H1 (cell line): ENCODE measurements around the gene PPP2R2C. TPM values are rescaled to one million over a fixed set of nuclear protein-coding genes. Genes with fewer than 3 reads are reported as not detected.

Source experiments
- KDM4A ChIP-seq: IDR thresholded peaks from one replicate; pipeline ENCODE4 v1.7.1; 2012; ENCODE audit warnings: low read depth, mild to moderate bottlenecking, moderate library complexity, low read length, inconsistent platforms; ENCODE audit not compliant: severe bottlenecking
- RXRA ChIP-seq: IDR thresholded peaks from 2 replicates; pipeline ENCODE4 v1.6.1; 2011; ENCODE audit warnings: low read depth, mild to moderate bottlenecking, low read length, moderate library complexity; ENCODE audit not compliant: insufficient read depth
- SUZ12 ChIP-seq: fragments of 200-600 bp; sonication (generic); IDR thresholded peaks from 2 replicates; pipeline ENCODE4 v1.6.1; 2012; ENCODE audit warnings: mild to moderate bottlenecking, inconsistent platforms, low read length, moderate library complexity, mixed read lengths
- polyA plus RNA-seq, 7 experiments: library from polyadenylated mRNA; depleted of rRNA in 3 of 7; stranded (reverse) in 5 of 7; unstranded in 2 of 7; fragments of >200 nt in 5 of 7; fragments of 200-250 nt in 2 of 7; gene quantifications; 1 replicate in 5 of 7; 2 replicates in 1 of 7; 4 replicates in 1 of 7; pipeline versions ENCODE4 v1.2.1 to v1.2.3, GENCODE V29; 2011 to 2013; ENCODE audit warnings: missing spikeins in 2 of 7, mixed read lengths in 2 of 7
- total RNA-seq: library from RNA; stranded (reverse); fragmentation: NEBNext Ultra II Directional; extraction: Animal tissue kit (Norgen Biotek cat#: 25700); gene quantifications from 2 replicates; pipeline ENCODE4 v1.2.1, GENCODE V29; 2021

Gene PPP2R2C
- total and polyA plus RNA-seq, 2 of the 8 experiments (the other 6 are each of a cell fraction or from before 2014, with no cell fraction given): 6.4 TPM

DNA sequence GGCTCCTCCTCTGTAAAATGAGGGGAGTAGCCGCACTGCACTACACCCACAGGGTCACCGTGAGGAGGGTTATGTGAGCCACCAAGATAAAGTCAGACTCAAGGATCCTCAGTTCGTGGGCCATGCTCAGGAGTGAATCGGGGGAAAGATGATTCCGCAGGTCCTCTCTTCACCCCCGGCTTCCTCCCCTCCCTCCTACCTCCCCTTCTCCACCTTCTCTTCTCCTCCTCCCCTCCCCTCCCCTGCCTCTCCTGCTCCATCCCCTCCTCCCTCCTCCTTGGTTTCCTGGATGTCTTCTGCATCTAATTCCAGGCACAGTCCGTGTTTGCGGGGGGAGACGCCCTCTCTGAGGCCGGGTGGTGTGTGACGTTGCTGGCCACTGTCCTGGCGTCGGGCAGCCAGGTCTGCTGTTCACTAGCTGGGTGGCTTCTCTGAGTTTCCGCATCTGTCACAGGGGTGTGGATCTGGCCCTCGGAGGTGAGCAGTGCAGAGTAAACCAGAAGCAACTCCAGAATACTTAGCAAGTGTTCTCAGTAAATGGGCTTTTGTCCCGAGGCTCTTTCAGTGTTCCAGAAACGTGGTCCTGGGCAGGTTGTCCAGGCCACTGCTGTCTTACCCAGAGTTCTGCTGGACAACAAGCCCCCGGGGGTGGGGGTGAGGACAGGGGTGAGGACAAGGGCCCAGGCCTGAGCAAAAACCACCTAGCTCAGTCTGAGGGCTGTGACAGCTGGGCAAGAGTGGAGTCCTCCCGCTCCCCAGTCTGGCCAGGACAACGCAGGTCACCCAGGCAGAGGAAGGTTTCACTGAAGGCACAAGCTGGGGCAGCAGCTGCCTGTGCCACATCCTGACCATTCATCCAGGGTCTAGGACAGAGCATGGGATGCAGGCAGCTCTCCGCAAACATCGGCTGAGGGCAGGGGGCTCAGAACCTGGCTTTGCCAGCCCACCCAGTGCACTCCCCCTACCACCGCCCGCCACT is 92.4 kb downstream of the PPP2R2C start (continued):
- TF ChIP-seq RXRA (no peak), SUZ12 (no peak), KDM4A (no peak)
